Endothelial cell of umbilical vein (primary cell): Measurements from ENCODE around the gene CFAP70. TPM values are rescaled to one million over a fixed set of nuclear protein-coding genes. Genes with fewer than 3 reads are reported as not detected.

Experiments used
- BruUV-seq: library from RNA; stranded (reverse); fragments of 400-500 nt; replicated peaks from 2 replicates; lab custom pipeline; 2021; lab: Mats Ljungman, UMichigan
- CTCF ChIA-PET: fragments of 300-600, 350-600 bp; sonication (Branson Sonifier 250); formaldehyde crosslinking; loops from one replicate; lab custom pipeline; 2021; ENCODE audit warnings: antibody characterized with exemption, inconsistent platforms; lab: Charles Lee
- POLR2A ChIA-PET: fragments of 300-600, 350-600 bp; sonication (Branson Sonifier 250); formaldehyde crosslinking; loops from one replicate; lab custom pipeline; 2021; ENCODE audit warnings: antibody characterized with exemption, inconsistent platforms; lab: Charles Lee
- DNase-seq: peaks from one replicate; pipeline ENCODE4 v3.0.0-alpha.2; 2011; ENCODE audit warnings: low read depth, low spot score
- FAIRE-seq: peaks from 2 replicates; lab custom pipeline; 2011; peaks lifted over from hg19 to GRCh38; lab: Jason Lieb, UNC
- H2AFZ ChIP-seq: 2 replicates; pipeline ENCODE4 v1.6.0; 2012; ENCODE audit warnings: low read depth, low read length, control low read depth, inconsistent platforms
- H3K27ac ChIP-seq: 2 replicates; pipeline ENCODE4 v1.5.1; 2011; ENCODE audit warnings: low read depth, mild to moderate bottlenecking, control low read depth, low read length, moderate library complexity; ENCODE audit not compliant: insufficient read depth
- H3K27me3 ChIP-seq, 2 experiments: 2 replicates each; pipeline versions ENCODE4 v1.6.0 to v1.6.1; 2011; ENCODE audit warnings: low read length in 2 of 2, mixed read lengths in 1 of 2; ENCODE audit not compliant: control insufficient read depth in 2 of 2, insufficient read depth in 2 of 2
- H3K36me3 ChIP-seq, 2 experiments: 2 replicates in 1 of 2; 3 replicates in 1 of 2; pipeline ENCODE4 v1.5.1; 2011; ENCODE audit warnings: low read length in 2 of 2, mild to moderate bottlenecking in 1 of 2, moderate library complexity in 1 of 2; ENCODE audit not compliant: control insufficient read depth in 2 of 2, insufficient read depth in 2 of 2; ENCODE audit errors: extremely low read depth in 1 of 2
- H3K4me1 ChIP-seq: 3 replicates; pipeline ENCODE4 v1.5.1; 2011; ENCODE audit warnings: mild to moderate bottlenecking, low read length; ENCODE audit not compliant: control insufficient read depth, insufficient read depth; ENCODE audit errors: extremely low read depth
- H3K4me2 ChIP-seq: 2 replicates; pipeline ENCODE4 v1.6.1; 2011; ENCODE audit warnings: low read length, control low read depth, mixed read lengths; ENCODE audit not compliant: insufficient read depth
- H3K4me3 ChIP-seq, 3 experiments: fragments of 200-600 bp in 1 of 3; sonication (generic), shearing (Covaris generic) in 1 of 3; replicated peaks in 1 of 3; 2 replicates each; pipeline ENCODE4 v1.5.1; 2011 to 2016; ENCODE audit warnings: control low read depth in 3 of 3, low read length in 3 of 3, mild to moderate bottlenecking in 2 of 3, inconsistent platforms in 1 of 3, low read depth in 1 of 3, moderate library complexity in 1 of 3; ENCODE audit not compliant: insufficient read depth in 1 of 3
- H3K79me2 ChIP-seq: 2 replicates; pipeline ENCODE4 v1.6.0; 2012; ENCODE audit warnings: low read length, inconsistent platforms; ENCODE audit not compliant: control insufficient read depth, insufficient read depth
- H3K9ac ChIP-seq: replicated peaks from 2 replicates; pipeline ENCODE3; 2011; ENCODE audit warnings: low read length, control low read depth; ENCODE audit not compliant: insufficient read depth; ENCODE audit errors: extremely low read depth
- H3K9me1 ChIP-seq: replicated peaks from 3 replicates; pipeline ENCODE4 v1.6.0; 2011; ENCODE audit warnings: mild to moderate bottlenecking, low read length; ENCODE audit not compliant: control insufficient read depth, insufficient read depth; ENCODE audit errors: extremely low read depth
- H3K9me3 ChIP-seq: replicated peaks from 2 replicates; pipeline ENCODE4 v1.5.1; 2012; ENCODE audit warnings: low read length, inconsistent platforms; ENCODE audit not compliant: control insufficient read depth, insufficient read depth
- H4K20me1 ChIP-seq: replicated peaks from 2 replicates; pipeline ENCODE3; 2011; ENCODE audit warnings: mild to moderate bottlenecking, low read length; ENCODE audit not compliant: control insufficient read depth, insufficient read depth; ENCODE audit errors: extremely low read depth
- CTCF ChIP-seq, 2 donors: IDR thresholded peaks; 1 replicate in 1 of 2; 2 replicates in 1 of 2; pipeline ENCODE4 v1.5.1; 2011; ENCODE audit warnings: low read length in 2 of 2, mild to moderate bottlenecking in 2 of 2, moderate library complexity in 2 of 2, control low read depth in 1 of 2, inconsistent platforms in 1 of 2, low read depth in 1 of 2; ENCODE audit not compliant: insufficient read depth in 1 of 2; ENCODE audit errors: extremely low read depth in 1 of 2
- EZH2 ChIP-seq: IDR thresholded peaks from 2 replicates; pipeline ENCODE4 v1.6.1; 2012; ENCODE audit warnings: borderline replicate concordance, low read depth, mild to moderate bottlenecking, moderate library complexity, low read length, inconsistent platforms; ENCODE audit not compliant: severe bottlenecking
- FOS ChIP-seq: IDR thresholded peaks from 2 replicates; pipeline ENCODE4 v1.6.1; 2011; ENCODE audit warnings: mild to moderate bottlenecking, low read length, moderate library complexity, borderline replicate concordance; ENCODE audit not compliant: insufficient read depth
- GATA2 ChIP-seq: IDR thresholded peaks from 2 replicates; pipeline ENCODE4 v1.7.0; 2011; ENCODE audit warnings: low read depth, mild to moderate bottlenecking, moderate library complexity, mixed read lengths, low read length; ENCODE audit not compliant: insufficient read length, insufficient read depth
- JUN ChIP-seq: IDR thresholded peaks from 2 replicates; pipeline ENCODE4 v1.6.1; 2011; ENCODE audit warnings: borderline replicate concordance, low read depth; ENCODE audit not compliant: insufficient read length, insufficient read depth
- MAX ChIP-seq: IDR thresholded peaks from 2 replicates; pipeline ENCODE4 v1.6.1; 2011; ENCODE audit not compliant: insufficient read depth, insufficient read length
- MYC ChIP-seq: IDR thresholded peaks from one replicate; pipeline ENCODE4 v1.6.1; 2011; ENCODE audit warnings: mild to moderate bottlenecking, low read depth, low read length
- POLR2A ChIP-seq: IDR thresholded peaks from 2 replicates; pipeline ENCODE4 v1.6.1; 2012; ENCODE audit warnings: low read depth, mild to moderate bottlenecking, control low read depth, low read length
- POLR2AphosphoS5 ChIP-seq: IDR thresholded peaks from 2 replicates; pipeline ENCODE4 v1.6.1; 2012; ENCODE audit warnings: low read depth, mild to moderate bottlenecking, control low read depth, low read length, moderate library complexity; ENCODE audit not compliant: insufficient read depth
- dilution Hi-C: fragments of 300-500 bp; cut with MboI; formaldehyde crosslinking; loops from one replicate; pipeline ENCODE4 v1.15.0; 2019; ENCODE audit warnings: low sequenced_read_pairs; ENCODE audit not compliant: extremely low pct_ligation_motif_present
- intact Hi-C: fragments of 100-400 bp; cut with micrococcal nuclease; formaldehyde crosslinking; loops from one replicate; pipeline ENCODE4 v1.10.0; 2022
- polyA plus RNA-seq, 4 experiments: library from polyadenylated mRNA; depleted of rRNA in 3 of 4; stranded (reverse) in 3 of 4; unstranded in 1 of 4; fragments of >200 nt; gene quantifications; 2 replicates each; pipeline versions ENCODE4 v1.2.1 to v1.2.3, GENCODE V29; 2011 to 2012; ENCODE audit warnings: missing spikeins in 1 of 4
- small RNA-seq: library from RNA; depleted of rRNA; stranded (forward); fragments of <200 nt; gene quantifications from one replicate; pipeline ENCODE3, GENCODE V24; 2012; ENCODE audit warnings: low replicate concordance, low read depth; ENCODE audit not compliant: insufficient read depth, insufficient read length
- total RNA-seq: library from RNA; stranded (reverse); gene quantifications from 2 replicates; pipeline ENCODE4 v1.2.3, GENCODE V29; 2021

The CFAP70 gene
- total and polyA plus RNA-seq, 2 donors (not counting 3 experiments of a cell fraction or from before 2014, with no cell fraction given), result 0.19 to 0.27 TPM

- CTCF ChIA-PET, result no interaction called here
- no TSS peak for BruUV-seq
- H3K9ac ChIP-seq, result no peak overlapping the region
- dilution Hi-C loops, result no loop called here
- H3K36me3 ChIP-seq, result peaks cover 0 to 2% of the 10 kb centered on the region in 2 experiments
- H4K20me1 ChIP-seq, result no peaks in the 10 kb centered on the region
- H3K9me3 ChIP-seq, result no peaks in the 10 kb centered on the region
- H3K9me1 ChIP-seq, result no peaks in the 10 kb centered on the region
- H3K4me2 ChIP-seq, result no peak overlapping the region
- H3K4me1 ChIP-seq, result no peaks in the 10 kb centered on the region
- H3K27ac ChIP-seq, result no peak overlapping the region
- POLR2A ChIA-PET, result no interaction called here
- no peaks in the 10 kb centered on the region for H3K79me2 ChIP-seq
- H3K27me3 ChIP-seq, result no peaks in the 10 kb centered on the region
- no peak for TF ChIP-seq POLR2AphosphoS5
- TF ChIP-seq JUN, result no peak
- TF ChIP-seq GATA2, result no peak
- no peak for TF ChIP-seq CTCF (IDR thresholded peaks at IDR 0.05; ENCODE audit: extremely low read depth in 1 of 2, insufficient read depth in 1 of 2, low read depth in 1 of 2, low read length in 2 of 2)
- TF ChIP-seq MAX, result no peak
- no peak for TF ChIP-seq FOS
- no peak for TF ChIP-seq POLR2A
- no peak for TF ChIP-seq MYC
- no peak for TF ChIP-seq EZH2
- no peak for FAIRE-seq
- no peak overlapping the region for H2AFZ ChIP-seq
- no peak overlapping the region for H3K4me3 ChIP-seq
- no peak for DNase-seq
- intact Hi-C loops, result no loop called here
These were observed 153.6 kb downstream of the CFAP70 start for GRCh38 chr10:73205081-73205480.

Small RNA genes within 50 kb of the gene (small RNA-seq; reads per million reads assigned to genes)
- not detected for gene RF00019
- gene RNU6-833P, result not detected

Other genes starting within 250 kb of the CFAP70 start
- gene NUDT13, start 248.4 kb downstream of the CFAP70 start, total RNA-seq, result 2.3 and 2.6 TPM in 2 replicates
- 0.92 and 1.6 TPM in 2 replicates for gene NUDT13, start 248.4 kb downstream of the CFAP70 start, polyA plus RNA-seq
- gene ECD, start 190.9 kb downstream of the CFAP70 start, total RNA-seq, result 32.3 and 36.6 TPM in 2 replicates
- 22.8 and 27.2 TPM in 2 replicates for gene ECD, start 190.9 kb downstream of the CFAP70 start, polyA plus RNA-seq
- gene FAM149B1, start 190.7 kb downstream of the CFAP70 start, total RNA-seq, result 18.9 and 19.5 TPM in 2 replicates
- 23.4 and 26.7 TPM in 2 replicates for gene FAM149B1, start 190.7 kb downstream of the CFAP70 start, polyA plus RNA-seq
- 47.1 and 55.0 TPM in 2 replicates for gene DNAJC9, start 111.6 kb downstream of the CFAP70 start, total RNA-seq
- 27.1 and 29.1 TPM in 2 replicates for gene DNAJC9, start 111.6 kb downstream of the CFAP70 start, polyA plus RNA-seq
- 86.0 and 94.5 TPM in 2 replicates for gene MRPS16, start 106.2 kb downstream of the CFAP70 start, total RNA-seq
- gene MRPS16, start 106.2 kb downstream of the CFAP70 start, polyA plus RNA-seq, result 159 and 161 TPM in 2 replicates
- gene ANXA7, start 55.2 kb upstream of the CFAP70 start, total RNA-seq, result 81.6 and 86.0 TPM in 2 replicates
- 56.5 and 62.6 TPM in 2 replicates for gene ANXA7, start 55.2 kb upstream of the CFAP70 start, polyA plus RNA-seq
- 3.1 and 3.5 TPM in 2 replicates for gene MSS51, start 74.7 kb upstream of the CFAP70 start, total RNA-seq
- gene MSS51, start 74.7 kb upstream of the CFAP70 start, polyA plus RNA-seq, result 1.8 and 2.3 TPM in 2 replicates
- 29.8 and 30.4 TPM in 2 replicates for gene PPP3CB, start 137.2 kb upstream of the CFAP70 start, total RNA-seq
- 7.8 and 13.5 TPM in 2 replicates for gene PPP3CB, start 137.2 kb upstream of the CFAP70 start, polyA plus RNA-seq
- 13.5 and 14.2 TPM in 2 replicates for gene USP54, start 232.5 kb upstream of the CFAP70 start, total RNA-seq
- 6.5 and 9.3 TPM in 2 replicates for gene USP54, start 232.5 kb upstream of the CFAP70 start, polyA plus RNA-seq